NOMO-1 (cell line): ENCODE results near the gene CYP2W1.
"Not testable (repeated sequence)": the region's sequence is repeated elsewhere in the genome, so short reads cannot be mapped to it uniquely, and the experiment has no call there.

Experiments used
- DNase-seq, 2 experiments: peaks; one replicate each; lab custom pipeline; 2025; ENCODE audit not compliant: unreplicated experiment in 2 of 2; lab: John Stamatoyannopoulos, UW

Gene CYP2W1, protein sequence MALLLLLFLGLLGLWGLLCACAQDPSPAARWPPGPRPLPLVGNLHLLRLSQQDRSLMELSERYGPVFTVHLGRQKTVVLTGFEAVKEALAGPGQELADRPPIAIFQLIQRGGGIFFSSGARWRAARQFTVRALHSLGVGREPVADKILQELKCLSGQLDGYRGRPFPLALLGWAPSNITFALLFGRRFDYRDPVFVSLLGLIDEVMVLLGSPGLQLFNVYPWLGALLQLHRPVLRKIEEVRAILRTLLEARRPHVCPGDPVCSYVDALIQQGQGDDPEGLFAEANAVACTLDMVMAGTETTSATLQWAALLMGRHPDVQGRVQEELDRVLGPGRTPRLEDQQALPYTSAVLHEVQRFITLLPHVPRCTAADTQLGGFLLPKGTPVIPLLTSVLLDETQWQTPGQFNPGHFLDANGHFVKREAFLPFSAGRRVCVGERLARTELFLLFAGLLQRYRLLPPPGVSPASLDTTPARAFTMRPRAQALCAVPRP

DNA sequence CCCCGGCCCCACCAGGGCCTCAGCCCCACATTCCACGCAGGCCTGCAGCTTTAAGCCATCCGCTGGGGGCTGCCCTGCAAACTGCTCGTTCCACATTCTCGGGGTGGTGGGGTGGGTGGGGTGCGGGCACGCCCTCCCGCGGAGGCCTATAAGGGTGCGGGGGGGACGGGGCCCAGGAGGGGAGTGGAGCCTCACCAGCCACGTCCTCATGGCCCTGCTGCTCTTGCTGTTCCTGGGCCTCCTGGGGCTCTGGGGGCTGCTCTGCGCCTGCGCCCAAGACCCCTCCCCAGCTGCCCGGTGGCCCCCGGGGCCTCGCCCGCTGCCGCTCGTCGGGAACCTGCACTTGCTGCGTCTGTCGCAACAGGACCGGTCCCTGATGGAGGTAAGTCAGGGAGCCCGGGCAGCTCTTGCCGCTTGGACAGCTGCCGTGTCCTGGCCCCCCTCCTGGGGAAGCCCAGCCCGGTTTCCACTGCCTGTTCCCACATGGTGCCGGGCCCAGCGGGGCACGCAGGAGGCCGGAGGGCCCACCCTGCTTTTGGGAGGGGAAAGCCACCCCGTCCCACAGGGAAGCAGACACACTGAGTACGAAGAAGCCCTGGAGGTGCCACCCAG is at the start of gene CYP2W1:
Gene CYP2W1 (plus strand): TSS at position 178 of the 612 bp plus-strand sequence. CDS start 31 bp downstream, at position 209.
- DNase-seq = no peak

DNA sequence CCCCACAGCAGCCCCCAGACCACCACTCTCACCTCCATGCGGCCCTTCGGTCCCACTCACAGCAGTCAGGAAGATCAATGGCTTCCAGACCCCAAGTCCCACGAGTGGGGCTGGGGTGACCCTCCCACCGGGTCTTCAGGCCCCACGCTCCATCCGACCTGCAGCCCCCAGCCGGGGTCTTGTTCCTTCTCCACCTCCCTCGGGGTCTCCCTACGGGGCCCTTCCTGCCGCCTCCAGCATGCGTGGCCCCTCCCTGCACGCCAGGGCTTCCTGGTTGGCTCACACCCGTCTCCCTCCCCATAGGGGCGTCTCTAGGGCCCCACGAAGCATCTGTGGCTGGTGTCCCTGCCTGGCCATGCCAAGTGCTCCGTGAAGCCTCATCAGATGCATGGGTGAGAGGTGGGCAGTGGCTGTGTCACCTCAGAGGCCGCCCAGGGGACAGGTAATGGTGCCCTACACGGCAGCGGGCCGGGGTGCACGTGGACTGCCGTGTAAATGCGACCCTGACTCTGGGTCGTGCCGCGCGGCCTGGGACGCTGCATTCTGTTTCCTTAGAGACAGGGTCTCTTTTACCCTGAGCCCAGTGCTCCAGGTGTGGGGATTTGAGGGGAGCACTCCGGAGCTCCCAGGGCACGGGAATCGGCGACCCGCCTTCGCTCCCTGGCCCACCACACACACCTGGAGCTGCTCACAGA is 48.4 kb upstream of the CYP2W1 start:
- DNase-seq = no peak

DNA sequence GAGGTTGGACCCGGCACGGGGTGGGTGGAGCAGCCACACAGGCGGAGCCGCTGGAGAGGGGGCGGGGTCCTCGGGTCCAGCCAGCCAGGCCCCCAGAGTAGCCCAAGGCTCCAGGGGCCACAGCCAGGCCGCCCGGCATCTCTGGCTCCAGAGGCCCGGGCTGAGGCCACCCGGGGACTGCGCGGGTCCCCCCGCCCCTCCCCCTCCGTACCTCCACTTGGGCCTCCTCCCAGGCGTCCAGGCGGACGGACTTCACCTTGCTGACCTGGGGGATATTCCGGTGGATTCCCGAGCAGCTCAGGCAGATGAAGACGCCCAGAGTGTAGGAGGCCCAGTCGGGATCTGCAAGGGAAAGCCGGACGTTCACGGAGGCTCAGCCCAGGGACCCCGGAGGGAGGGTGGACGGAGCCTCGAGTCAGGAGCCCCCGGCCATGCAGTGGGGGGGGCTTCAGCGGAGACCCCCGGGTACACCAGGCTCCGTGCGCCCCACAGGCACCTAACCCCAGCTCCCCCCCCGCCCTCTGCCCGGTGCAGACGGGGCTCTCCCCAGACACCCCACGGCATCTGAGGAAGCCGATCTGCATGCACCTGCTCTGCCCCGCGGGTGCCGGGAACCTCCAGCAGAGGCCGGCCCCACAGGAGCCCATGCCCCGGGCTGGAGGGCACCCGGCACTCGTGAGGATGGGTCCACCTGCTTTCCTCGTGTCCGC is 47.7 kb upstream of the CYP2W1 start:
- no peak for DNase-seq

DNA sequence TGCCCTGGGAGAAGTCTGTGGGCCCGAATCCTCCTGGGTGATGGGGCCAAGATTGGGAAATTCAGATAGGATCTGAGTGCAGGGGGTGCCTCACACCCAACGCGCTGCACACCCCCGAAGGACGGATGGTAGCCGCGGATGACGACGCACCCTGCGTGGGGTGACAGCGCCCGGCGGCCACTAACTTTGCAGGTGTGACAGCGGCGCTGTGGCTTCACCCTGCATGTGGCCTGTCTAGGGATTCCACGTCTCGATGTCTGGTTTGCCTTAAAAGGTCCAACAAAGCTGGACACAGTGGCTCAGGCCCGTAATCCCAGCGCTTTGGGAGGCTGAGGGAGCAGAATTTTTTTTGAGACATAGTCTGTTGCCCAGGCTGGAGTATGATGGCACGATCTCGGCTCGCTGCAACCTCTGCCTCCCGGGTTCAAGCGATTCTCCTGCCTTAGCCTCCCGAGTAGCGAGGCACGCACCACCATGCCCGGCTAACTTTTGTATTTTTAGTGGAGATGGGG is 47.1 kb upstream of the CYP2W1 start:
- DNase-seq = no peak

DNA sequence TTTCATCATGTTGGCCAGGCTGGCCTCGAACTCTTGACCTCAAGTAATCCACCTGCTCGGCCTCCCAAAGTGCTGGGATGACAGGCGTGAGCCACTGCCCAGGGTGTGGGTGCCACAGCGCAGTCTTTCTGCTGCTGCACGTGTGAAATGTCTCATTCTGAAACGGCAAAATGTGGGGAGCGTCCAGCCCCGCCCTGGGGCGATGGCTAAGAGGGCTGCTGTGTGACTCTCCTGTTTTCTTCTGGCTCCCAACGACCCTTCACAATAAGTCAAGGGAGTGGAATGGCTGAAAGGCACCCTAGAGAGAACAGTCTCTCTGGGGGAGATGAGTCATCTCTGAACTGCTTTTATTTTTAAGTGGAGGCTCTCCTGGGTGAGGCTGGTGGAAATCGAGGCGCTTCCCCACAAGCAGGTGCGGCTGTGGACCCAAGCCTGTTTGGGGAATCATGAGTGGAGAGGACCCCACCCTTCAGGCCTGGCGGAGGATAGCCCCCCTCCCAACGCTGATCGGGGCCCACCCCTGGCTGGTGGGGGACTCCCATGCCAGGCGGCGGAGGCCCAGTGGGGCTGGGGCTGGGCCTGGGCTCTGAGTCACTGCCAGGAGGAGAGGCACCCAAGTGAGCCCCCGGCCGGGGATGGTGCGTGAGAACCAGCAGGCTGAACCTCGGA is 46.5 kb upstream of the CYP2W1 start:
- DNase-seq = peak; percentile 24 to 44

DNA sequence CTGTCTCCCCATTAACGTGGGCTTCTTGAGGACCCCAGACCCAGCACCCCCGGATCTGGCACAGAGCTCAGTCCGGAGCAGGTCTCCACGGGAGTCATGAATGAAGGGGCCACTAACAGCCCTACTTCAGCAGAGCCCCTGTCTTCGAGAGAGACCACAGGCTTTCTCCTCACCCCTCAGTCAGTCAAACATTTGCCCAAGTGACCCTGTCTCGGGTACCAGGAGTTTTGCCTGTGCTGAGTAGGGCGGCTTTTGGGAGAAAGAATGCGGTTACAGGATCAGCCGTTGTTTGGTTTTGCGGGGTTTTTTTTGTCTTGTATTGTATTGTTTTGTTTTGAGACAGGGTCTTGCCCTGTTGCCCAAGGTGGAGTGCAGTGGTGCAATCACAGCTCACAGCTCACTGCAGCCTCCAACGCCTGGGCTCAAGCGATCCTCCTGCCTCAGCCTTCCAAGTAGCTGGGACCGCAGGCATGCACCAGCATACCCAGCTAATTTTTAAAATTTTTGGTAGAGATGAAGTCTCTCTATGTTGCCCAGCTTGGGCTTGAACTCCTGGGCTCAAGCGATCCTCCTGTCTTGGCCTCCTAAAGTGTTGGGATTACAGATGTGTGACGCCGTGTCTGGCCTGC is 45.0 kb upstream of the CYP2W1 start:
- peak; percentile 30 to 43 for DNase-seq

DNA sequence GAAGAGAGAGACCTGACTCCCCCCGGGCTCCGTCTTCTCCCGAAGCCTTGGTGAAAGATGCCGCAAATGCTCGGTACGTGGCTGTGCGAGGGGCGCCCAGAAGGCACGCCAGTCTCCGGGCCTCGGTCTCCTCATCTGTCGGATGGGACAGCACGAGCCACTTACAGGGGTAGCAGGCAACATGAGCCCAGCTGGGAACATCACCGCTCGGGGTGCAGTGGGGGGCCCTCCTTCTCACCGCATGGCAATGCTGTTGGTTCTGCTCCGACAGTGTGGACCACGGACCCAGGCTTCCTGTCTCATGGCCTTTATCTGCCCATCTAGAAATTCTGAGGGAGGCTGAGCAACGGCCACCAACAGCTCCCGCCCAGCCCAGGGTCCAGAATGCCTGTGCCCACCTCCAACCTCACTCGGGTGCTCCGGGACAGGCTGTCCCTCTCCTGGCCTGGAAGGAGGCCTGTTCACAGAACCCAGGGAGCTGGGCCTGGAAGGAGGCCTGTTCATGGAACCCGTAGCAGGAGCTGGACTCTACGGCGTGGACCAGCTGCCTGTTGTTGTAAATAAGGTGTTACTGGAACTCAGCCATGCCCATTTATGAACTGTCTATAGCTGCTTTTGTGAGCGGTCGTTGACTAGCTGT is 44.3 kb upstream of the CYP2W1 start:
- DNase-seq = no peak

DNA sequence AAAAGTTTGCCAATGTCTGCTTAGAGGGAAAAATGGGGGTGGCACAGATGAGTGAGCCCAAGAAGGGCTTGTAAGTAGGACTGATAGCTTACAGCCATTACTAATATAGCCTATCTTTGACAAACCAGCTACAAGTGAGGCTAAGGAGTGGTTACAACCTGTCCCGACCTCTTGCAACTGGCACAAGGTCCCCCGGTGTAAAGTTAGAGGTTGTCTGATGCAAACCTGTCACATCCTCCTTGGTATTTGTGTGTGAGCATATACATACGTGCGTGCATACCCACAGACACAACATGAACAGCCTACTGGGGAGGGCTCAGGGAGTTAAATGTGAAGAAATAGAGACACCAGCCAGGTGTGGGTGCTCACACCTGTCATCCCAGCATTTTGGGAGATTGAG is 43.1 kb upstream of the CYP2W1 start:
- no peak for DNase-seq

DNA sequence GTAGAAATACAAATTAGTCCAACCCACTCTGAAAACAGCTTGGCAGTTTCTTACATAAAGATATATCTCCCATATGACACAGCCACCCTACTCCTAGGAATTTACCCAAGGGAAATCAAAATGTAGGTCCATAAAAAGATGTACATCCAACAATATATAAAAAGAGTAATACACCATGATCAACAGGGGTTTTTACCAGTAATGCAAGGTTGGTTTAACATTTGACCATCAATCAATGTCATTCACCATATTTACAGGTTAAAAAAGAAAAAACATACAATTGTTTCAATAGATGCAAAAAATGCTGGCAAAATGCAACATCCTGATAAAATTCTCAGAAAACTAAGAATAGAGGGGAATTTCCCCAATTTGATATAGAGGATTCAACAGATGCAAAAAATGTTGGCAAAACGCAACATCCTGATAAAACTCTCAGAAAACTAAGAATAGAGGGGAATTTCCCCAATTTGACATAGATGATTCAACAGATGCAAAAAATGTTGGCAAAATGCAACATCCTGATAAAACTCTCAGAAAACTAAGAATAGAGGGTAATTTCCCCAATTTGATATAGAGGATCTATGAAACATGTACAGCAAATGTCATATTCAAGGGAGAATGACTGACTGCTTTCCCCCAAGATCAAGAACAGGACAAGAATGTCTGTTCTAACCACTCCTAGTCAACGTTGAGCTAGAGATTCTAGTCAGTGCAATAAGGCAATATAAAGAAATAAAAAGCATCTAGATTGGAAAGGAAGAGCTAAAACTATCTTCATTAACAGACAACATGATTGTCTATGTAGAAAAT is 42.2 kb upstream of the CYP2W1 start:
- DNase-seq = no peak

DNA sequence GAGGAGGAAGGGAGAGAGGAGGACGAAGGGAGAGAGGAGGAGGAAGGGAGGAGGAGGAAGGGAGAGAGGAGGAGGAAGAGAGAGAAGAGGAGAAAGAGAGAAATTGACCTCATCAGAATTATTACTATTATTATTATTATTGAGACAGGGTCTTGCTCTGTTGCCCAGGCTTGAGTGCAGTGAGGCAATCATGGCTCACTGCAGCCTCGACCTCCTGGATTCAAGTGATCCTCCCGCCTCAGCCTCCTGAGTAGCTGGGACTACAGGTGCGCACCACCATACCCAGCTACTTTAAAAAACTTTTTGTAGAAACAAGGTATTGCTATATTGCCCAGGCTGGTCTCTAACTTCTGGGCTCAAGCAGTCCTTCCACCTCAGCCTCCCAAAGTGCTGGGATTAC is 39.2 kb upstream of the CYP2W1 start:
- not testable (repeated sequence) for DNase-seq

DNA sequence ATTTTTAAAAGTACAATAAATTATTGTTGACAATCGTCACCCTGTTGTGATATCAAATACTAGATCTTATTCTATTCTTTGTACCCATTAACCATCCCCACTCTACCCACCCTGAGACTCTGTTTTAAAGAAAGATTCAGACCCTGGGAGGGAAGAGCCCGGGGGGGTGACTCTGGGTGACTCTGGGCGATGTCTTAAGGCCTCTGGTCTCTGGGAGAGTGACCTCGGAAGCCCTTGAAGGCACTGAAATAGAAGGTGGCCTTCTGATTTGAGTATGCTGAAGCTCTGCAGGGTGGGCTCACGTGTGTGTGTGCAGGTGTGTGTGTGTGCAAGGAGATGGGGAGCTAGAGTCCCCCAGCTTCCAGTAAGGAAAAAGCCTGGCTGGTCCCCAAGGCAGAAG is 38.2 kb upstream of the CYP2W1 start:
- no peak for DNase-seq

DNA sequence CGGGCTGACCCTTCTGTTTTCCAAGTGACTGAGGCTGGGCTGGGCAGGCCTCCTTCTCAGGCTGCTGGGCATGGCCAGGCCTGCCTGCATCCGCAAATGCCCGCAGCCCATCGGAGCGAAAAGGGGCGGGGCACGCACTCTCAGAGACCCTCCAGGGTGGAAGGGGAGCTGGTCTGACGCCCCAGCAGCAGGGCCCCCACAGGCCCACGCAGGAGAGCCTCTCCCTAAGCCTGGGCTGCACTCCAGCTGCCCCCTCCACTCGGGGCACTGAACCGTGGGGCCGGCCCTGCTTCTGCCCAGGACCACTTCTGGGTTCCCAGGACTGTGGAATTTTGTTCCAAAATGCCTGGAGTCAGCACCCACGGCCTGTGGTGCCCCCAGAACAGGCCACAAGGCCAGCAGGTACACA is 37.8 kb upstream of the CYP2W1 start:
- no peak for DNase-seq

DNA sequence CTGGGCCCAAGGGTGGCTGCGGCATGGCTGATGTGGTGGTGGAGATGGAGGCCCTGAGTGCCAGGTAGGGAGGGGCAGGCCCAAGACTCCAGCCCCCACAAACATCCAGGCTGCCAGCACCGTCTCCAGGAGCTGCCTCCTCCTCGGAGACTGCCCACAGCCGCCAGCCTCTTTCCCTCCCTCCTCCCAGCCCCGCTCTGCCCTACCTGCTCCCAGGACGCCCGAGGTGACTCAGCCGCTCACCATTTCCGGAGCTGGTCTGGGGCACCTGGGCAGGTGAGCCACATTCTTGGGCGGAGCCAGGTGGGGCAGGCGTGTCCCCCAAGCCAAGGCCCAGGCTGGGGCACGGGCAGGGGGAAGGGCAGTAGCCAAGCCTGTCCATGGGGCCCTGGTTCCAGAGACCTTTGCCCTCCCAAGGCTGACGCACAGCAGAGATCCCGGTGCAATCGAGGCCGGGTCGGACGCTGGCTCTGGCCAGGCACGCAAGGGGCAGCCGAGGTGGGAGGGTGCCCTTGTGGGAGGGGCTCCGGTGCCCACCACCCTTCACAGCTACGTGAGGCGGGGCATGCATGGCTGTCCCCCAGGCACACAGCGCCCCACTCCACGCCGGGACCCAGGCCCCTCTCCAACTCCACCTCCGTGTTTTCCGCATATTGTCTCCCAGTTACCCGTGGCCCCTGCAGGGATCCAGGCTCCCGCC is 37.3 kb upstream of the CYP2W1 start:
- no peak for DNase-seq

DNA sequence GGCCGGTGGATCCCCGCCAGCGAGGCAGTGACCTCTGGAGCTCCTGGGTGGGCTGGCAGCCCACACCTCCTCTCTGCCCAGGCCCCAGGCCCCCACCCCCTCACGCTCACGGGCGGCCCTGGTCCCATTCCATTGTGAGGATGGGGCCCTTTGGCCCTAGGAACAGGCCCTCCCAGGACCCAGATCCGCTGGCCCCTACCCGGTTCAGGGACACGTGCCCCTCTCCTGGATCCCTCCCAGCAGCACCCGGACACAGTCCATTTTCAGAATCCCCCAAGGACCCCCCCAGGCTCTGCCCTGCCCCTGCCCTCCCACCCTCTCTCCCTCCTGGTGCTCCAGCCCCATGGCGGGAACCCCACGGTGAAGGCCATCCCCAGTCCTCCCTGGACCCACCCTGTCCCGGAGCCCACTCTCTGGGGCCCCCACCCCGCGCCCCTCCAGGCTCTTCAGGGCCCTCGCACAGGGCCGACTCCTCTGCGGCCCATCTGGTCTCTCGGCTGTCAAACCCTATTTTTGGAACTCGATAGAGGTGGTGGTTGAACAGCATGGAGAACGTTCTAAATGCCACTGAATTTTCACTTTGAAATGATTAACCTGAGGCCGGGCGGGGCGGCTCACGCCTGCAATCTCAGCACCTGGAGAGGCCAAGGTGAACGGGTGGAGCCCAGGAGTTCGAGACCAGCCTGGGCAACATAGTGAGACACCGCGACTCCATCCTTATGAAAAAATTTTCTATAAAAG is 36.6 kb upstream of the CYP2W1 start:
- DNase-seq = no peak

DNA sequence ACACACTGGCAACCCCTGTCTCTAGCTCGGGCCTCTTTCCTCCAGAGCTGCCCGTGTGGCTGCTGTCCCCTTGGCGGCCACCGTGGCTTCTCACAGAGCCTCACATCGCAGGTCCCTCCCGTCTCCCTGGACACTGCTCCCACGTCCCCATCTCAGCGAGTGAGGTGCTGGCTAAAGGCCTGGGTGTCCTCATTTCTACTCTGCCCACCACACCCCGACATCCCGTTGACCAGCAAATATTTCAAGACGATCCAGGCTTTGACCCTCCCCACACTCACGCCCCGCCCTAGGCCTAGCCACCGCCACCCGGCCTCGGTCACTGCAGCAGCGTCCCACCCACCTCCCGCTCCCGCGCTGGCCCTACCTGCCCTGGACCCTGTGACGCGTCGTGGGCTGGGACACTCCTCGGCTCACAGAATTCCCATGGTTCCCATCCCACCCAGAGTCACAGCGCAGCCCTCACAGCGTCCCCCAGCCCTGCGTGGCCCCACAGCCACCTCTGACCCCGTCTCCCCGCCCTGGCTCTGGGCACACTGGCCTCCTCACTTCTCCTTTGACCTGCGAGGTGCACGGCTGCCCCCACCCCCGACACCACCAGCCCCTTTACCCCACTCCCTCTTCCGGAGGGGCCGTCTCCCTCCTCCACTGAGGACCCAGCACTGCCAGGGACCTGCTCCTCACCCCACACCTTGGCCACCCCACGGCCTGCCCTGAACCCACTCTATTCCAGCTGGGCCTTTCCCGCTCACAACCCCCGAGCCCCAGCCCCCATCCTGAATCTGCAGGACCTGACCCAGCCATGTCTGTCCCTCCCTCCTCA is 35.4 kb upstream of the CYP2W1 start:
- DNase-seq = no peak
